Suppressor macrophage treated with lipopolysaccharide for 4 hours (primary cell): ENCODE results near the gene RFX1.
"Not testable (repeated sequence)": the region's sequence is repeated elsewhere in the genome, so short reads cannot be mapped to it uniquely, and the experiment has no call there.

Source experiments
- DNase-seq: peaks from one replicate; pipeline ENCODE4 v3.0.0-alpha.2; 2020

RFX1 gene

DNA sequence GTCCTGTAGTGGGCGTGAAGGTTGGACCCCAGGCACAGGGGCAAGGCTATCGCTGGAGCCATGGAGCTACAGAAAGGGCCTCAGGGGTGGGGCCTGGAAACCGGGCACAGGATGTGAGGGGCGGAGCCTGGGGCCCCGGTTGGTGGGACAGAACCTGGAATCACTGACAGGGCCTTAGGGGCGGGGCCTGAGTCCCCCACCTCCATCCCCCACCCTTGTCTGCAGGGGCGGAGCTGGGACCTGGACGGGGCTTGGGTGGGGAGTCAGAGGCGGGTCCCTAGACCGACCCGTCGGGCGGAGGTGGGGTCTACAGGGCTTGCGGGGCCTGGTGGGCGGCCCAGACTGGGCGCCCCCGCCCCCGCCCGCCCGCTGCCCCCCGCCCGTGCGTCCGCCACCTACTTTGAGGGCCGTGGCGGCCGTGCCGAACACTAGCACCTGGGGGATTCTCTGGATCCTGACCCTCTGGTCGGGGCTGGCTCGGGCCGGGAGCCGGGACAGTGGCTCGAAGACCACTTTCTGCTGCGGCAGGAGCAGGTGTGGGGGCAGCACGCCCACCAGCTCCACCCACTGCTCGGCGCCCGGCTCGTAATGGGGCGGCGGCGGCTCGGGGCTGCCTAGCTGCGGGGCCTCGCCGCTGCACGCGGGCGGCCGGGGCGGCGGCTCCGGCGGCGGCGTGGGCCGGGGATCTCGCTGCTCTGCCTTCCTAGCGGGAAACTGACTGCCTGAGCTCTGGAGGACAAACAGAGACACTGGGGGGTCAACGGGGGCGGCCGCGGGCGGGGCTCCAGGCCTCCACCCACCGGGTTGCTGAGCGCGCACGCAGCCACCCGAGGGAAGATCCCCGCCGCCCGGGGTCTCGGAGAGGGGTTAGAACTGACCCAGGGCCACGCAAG, 27.5 kb downstream of the RFX1 start:
- DNase-seq = no peak

DNA sequence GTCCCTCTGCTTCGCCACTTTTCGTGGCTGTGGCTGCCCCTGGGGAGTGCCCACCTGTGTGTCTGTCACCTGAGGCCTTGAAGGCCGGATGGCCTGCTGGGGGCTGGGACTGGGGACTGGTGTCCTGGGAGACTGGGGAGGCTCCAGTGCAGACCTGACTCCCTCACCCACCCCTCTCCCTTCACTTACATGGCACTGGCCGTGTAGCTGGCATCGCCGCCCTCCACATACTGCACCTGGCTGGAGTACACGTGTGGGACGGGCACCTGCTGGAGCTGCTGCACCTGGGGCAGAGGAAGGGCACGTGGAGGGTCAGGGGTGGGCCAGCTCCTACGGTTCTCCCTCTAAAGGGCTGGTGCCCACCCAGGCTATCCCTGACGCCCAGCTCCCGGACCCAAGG, 28.3 kb downstream of the RFX1 start:
- no peak for DNase-seq

DNA sequence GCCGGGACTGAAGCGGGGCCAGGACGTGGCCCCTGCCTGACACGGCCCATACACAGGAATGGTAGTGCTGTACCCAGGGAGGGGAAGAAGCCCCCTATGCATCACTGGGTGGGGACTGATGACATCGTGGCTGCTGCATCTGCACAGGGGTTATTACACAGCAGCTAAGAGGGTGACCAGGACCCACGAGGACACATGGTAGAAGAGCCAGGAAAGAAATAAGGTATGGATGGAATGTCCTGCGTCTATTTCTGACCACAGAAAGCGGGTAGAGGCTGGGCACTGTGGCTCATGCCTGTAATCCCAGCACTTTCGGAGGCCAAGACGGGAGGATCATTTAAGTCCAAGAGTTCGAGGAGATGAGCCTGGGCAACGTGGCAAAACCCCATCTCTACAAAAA, 29.7 kb downstream of the RFX1 start:
- no peak for DNase-seq

GRCh38 chr19:13975870-13976269, 30.2 kb downstream of the RFX1 start:
- DNase-seq = no peak

DNA sequence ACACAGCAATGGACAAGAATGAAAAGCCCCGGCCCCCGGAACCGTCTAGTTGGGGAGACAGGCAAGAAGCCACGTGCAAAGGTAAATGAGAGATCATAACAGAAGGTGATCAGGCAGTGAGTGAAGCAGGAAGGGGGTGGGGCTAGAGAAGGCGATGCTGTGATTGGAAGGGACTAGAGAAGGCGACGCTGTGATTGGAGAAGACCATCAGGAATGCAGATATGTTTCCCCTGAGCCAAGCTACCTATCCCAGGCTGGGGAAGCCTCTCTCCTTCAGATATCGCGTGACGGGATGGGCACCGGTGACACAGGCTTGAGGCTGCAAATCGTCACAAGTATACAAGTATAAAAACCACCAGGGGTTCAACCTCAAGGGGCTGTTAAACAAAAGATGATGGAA, 32.0 kb downstream of the RFX1 start:
- DNase-seq = no peak

DNA sequence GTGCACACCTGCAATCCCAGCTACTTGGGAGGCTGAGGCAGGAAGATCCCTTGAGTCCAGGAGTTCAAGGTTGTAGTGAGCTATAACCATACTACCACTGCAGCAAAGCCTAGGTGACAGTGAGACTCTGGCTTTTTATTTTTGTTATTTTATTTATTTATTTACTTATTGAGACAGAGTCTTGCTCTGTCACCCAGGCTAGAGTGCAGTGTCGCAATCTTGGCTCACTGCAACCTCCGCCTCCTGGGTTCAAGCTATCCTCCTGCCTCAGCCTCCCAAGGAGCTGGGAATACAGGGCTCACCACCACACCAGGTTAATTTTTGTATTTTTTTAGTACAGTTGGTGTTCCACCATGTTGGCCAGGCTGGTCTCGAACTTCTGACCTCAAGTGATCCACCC, 32.6 kb downstream of the RFX1 start:
- DNase-seq = not testable (repeated sequence)

GRCh38 chr19:13972368-13973155, 33.6 kb downstream of the RFX1 start:
- no peak for DNase-seq

DNA sequence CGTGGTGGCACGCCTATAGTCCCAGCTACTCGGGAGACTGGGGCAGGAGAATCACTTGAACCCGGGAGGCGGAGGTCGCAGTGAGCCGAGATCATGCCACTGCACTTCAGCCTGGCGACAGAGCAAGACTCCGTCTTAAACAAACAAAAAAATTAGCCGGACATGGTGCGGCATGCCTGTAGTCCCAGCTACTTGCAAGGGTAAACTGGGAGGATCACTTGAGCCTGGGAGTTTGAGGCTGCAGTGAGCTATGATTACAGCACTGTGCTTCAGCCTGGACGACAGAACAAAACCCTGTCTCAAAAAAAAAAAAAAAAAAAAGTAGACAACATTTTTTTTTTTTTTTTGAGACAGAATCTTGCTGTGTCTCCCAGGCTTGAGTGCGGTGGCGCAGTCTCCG, 34.3 kb downstream of the RFX1 start:
- not testable (repeated sequence) for DNase-seq

- no peak for DNase-seq
Measured at GRCh38 chr19:13969897-13970296, 36.2 kb downstream of the RFX1 start.

- DNase-seq = no peak
Measured at GRCh38 chr19:13968999-13969398, 37.1 kb downstream of the RFX1 start.

- DNase-seq = no peak
Measured at GRCh38 chr19:13968383-13968935, 37.7 kb downstream of the RFX1 start.

DNA sequence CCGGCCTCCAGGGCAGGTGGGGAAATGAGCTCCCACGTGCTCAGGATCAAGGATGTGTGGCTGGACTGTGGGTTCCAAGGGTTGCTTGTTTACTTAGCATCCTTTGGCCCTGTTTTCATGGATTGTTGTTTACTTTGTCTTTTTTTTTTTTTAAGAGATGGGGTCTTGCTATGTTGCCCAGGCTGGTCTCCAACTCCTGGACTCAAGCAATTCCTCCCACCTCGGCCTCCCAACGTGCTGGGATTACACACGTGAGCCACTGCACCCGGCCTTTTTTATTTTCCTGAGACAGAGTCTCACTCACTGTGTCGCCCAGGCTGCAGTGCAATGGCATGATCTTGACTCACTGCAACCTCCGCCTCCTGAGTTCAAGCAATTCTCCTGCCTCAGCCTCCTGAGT, 38.9 kb downstream of the RFX1 start:
- not testable (repeated sequence) for DNase-seq

- no peak for DNase-seq
Measured at GRCh38 chr19:13966684-13967128, 39.4 kb downstream of the RFX1 start.

DNA sequence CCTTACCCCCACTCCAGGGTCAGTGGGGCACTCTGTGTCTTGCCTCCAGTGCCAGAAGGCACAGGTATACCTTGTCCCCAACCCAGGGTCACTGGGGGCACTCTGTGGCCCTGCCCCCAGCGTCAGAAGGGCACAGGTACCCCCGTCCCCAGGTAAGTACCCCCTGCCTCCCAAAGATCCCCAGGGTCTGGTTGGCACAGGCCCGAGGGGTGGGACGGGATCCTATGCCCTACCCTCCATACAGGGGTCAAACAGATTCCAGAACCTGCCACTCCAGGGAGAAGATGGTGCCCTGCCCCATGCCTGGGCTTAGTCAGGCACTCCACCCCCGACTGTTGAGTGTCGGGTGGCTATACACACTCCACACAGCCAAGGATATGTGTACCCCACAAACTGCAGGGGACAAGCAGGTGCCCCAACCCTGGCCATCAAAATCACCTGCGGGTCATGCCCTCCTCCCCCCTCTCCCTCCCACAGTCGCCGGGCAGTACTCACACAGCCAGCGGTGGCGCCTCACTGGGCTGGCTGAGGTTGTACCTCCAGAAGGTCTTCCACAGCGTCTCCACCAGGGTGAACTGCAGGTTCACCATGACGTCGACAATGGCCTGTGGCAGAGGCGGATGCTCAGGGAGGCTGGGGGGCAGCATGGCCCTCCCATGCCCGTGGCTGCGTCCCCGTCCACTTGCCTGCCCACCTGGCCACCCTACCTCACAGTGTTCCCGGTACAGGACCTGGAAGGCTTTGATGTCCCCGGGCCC, 40.0 kb downstream of the RFX1 start:
- DNase-seq = no peak

DNA sequence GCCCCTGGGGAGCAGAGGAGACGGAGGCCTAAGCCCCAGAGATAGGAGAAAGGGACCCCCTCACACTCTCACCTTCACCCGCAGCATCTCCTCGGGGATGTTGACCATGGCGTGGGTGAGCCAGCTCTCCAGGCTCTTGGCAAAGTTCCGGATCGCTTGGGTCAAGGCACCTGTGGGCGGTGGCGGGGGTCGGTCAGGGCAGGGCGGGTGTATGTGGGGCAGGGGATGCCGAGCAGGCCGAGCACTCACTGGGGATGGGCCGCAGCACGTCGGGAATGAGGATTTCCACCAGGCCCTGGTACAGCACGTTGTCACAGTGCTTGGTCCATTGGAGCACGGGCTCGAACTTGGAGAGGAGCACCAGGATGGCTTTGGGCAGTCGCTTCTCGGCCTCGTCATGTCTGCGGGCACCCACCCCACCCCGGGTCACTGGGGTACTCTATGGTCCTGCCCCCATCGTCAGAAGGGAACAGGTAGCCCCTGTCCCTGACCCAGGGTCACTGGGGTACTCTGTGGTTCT, 40.7 kb downstream of the RFX1 start:
- no peak for DNase-seq

- no peak for DNase-seq
Measured at GRCh38 chr19:13964776-13965175, 41.3 kb downstream of the RFX1 start.

GRCh38 chr19:13963603-13964105, 42.5 kb downstream of the RFX1 start:
- DNase-seq = no peak

DNA sequence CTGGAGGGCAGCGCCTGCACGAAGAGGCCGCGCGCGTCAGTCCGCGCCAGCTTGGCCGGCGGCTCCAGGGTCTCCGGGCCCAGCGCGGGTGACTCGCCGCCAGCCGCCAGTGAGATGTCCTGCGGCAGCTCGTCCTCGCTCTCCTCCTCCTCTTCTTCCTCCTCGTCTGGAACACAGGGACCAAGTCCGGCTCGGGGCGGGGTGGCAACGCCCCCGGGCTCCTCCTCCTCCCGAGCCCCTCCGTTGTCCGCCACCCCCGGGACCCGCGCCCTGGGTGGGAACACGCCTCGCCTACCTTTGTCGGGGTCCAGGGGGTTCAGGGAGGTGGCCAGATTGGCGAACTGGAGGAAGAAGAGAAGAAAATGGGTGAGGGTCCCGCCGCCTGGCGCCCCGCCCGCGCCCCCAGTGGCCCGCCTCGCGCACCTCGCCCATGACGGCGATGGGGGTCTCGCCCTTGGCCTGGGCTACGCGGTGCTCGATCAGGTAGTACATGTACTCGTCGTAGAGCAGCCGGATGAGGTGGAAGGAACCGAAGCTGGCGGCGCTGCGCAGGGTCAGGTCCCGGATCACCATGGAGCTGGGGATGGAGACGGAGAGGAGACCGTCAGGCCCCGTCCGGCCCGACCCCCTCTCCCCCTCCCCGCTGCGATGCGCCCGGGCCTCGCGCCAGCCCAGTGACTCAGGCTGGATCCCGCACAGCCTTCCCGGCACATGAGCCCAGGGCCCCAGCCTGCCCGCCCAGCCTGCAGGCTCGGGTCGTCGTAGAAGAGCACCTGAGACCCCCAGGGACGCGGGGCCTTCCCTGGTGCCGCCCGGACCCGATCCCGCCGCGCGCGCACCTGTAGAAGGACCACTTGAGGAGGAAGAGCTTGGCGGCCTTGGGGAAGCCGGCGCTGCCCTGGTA, 43.2 kb downstream of the RFX1 start:
- DNase-seq = no peak

GRCh38 chr19:13961826-13962698, 44.1 kb downstream of the RFX1 start:
- no peak for DNase-seq
